GM12873 (cell line): ENCODE results near the gene SLC25A41.

ENCODE experiments used
- TF ChIP-seq, protein P1 (sequence below): IDR thresholded peaks from 2 replicates; pipeline ENCODE4 v1.5.1; 2012; ENCODE audit warnings: low read depth, mild to moderate bottlenecking, moderate library complexity, low read length, control low read depth; ENCODE audit not compliant: insufficient read depth; ENCODE audit errors: missing control alignments

SLC25A41 gene

DNA sequence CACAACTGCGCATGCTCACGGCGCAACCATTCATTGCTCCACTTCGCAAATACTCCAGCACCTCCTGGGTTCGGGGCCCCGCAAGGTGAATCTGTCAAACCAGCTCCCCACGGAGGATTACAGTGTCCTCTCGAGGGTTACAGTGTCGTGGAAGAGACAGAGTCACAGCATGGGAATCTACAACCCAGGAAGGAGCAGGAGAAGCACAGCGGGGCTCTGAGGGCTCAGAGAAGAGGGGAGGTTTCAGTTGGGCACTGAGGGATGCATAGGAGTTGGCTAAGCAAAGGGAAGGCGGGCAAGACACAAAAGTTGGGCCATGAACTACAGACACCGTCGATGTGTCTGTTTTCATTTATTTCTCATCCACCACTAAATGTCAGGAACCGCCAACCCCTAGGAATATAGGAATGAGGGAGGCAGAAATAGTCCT, 39.6 kb downstream of the SLC25A41 start:
- TF ChIP-seq, protein P1, sequence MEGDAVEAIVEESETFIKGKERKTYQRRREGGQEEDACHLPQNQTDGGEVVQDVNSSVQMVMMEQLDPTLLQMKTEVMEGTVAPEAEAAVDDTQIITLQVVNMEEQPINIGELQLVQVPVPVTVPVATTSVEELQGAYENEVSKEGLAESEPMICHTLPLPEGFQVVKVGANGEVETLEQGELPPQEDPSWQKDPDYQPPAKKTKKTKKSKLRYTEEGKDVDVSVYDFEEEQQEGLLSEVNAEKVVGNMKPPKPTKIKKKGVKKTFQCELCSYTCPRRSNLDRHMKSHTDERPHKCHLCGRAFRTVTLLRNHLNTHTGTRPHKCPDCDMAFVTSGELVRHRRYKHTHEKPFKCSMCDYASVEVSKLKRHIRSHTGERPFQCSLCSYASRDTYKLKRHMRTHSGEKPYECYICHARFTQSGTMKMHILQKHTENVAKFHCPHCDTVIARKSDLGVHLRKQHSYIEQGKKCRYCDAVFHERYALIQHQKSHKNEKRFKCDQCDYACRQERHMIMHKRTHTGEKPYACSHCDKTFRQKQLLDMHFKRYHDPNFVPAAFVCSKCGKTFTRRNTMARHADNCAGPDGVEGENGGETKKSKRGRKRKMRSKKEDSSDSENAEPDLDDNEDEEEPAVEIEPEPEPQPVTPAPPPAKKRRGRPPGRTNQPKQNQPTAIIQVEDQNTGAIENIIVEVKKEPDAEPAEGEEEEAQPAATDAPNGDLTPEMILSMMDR: no peak

GRCh38 chr19:6393074-6393982, 40.2 kb downstream of the SLC25A41 start, which contains the start of gene GTF2F1:
GTF2F1 (minus strand) TSS chr19:6393164; CDS start chr19:6392995, 169 bp downstream.
- TF ChIP-seq, protein P1: peak; percentile 22

- TF ChIP-seq, protein P1: no peak
Observed at GRCh38 chr19:6392221-6393073, 41.1 kb downstream of the SLC25A41 start.

GRCh38 chr19:6387372-6387771, 46.2 kb downstream of the SLC25A41 start:
- TF ChIP-seq, protein P1: no peak

GRCh38 chr19:6384381-6384780, 49.2 kb downstream of the SLC25A41 start:
- TF ChIP-seq, protein P1: no peak

GRCh38 chr19:6383188-6383587, 50.4 kb downstream of the SLC25A41 start:
- TF ChIP-seq, protein P1: no peak

DNA sequence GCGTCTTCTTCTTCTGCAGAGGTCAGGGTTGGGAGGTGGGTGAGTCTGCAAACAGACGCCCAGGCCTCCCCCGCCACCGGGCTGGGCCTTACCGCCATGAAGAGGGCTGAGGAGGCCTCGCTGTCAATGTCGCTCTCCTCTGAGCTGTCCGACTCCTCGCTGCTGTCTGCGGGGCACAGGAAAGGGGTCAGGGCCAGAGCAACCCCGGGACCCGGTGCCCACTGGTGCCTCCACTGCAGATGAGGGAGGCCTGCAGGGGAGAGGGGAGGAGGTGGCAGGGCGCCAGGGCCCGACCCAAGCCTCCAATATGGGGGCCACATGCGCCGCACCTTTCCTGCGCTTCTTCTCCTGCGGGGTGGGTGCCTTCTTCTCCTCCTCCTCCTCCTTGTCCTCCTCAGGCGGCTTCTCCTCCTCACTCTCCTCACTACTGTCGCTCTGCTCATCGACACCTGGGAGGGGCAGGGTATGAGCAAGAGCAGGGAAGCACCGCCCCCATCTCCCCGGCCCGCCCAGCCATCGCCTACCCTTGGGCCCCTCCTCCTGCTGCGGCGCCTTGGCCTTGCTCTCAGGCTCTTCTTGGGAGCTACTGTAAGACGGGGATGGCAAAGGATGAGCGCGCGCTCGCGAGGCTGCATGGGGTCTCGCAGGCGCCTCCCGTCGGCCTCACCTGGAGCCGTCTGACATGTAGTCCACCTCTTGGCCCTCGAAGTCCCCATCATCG, 52.4 kb downstream of the SLC25A41 start:
- TF ChIP-seq, protein P1: no peak
